ENCODE measurements around the gene ERG.

GRCh38 chr21:38385427-38386175 is 112.7 kb downstream of the ERG start:
- TF ChIP-seq, protein P1, sequence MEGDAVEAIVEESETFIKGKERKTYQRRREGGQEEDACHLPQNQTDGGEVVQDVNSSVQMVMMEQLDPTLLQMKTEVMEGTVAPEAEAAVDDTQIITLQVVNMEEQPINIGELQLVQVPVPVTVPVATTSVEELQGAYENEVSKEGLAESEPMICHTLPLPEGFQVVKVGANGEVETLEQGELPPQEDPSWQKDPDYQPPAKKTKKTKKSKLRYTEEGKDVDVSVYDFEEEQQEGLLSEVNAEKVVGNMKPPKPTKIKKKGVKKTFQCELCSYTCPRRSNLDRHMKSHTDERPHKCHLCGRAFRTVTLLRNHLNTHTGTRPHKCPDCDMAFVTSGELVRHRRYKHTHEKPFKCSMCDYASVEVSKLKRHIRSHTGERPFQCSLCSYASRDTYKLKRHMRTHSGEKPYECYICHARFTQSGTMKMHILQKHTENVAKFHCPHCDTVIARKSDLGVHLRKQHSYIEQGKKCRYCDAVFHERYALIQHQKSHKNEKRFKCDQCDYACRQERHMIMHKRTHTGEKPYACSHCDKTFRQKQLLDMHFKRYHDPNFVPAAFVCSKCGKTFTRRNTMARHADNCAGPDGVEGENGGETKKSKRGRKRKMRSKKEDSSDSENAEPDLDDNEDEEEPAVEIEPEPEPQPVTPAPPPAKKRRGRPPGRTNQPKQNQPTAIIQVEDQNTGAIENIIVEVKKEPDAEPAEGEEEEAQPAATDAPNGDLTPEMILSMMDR (IDR thresholded peaks at IDR 0.05), result no peak
- no peak for TF ChIP-seq POLR2A (IDR thresholded peaks at IDR 0.05)

Data from Peyer's patch (tissue), 4 donors.